NCI-H2227 (cell line): ENCODE data around the gene EPHB1.
"Not testable (repeated sequence)": the region's sequence is repeated elsewhere in the genome, so short reads cannot be mapped to it uniquely, and the experiment has no call there.

ENCODE experiments used
- DNase-seq: peaks from one replicate; lab custom pipeline; 2025; ENCODE audit not compliant: unreplicated experiment; lab: John Stamatoyannopoulos, UW

The EPHB1 gene

DNA sequence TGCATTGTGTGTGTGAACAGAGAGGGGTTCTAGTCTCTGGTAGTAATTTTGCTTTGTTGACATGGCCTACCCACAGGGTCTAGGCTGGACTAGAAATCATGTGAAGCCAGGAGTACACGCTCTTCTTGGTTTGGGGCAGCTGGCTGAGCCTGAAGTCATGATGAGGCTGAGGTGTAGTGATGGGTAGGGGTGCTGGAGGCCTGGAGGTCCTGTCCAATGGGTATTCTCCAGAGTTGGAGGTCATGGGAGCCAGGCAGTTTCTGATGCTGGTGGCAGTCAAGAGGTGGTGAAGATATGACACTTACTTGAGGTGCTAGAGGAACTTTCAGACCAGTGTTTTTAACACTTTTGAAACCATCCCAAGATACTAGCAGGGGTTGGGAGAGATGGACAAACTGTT, 18.5 kb upstream of the EPHB1 start:
- DNase-seq: no peak

DNA sequence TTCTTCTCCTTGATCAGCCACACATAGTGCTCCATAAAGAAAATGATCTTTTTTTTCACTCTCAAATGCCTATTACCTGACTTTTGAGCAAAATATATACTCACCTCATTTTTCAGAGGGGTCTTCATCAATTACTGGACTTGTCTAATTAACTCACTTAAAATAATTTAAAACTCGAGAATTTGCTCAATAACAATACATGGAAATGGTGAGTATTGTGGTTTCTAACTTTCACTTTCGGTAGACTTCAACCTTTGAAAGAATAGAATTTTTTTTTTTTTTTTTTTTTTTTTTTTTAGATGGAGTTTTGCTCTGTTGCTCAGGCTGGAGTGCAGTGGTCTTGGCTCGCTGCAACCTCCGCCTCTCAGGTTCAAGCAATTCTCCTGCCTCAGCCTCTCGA, 17.7 kb upstream of the EPHB1 start:
- no peak for DNase-seq

DNA sequence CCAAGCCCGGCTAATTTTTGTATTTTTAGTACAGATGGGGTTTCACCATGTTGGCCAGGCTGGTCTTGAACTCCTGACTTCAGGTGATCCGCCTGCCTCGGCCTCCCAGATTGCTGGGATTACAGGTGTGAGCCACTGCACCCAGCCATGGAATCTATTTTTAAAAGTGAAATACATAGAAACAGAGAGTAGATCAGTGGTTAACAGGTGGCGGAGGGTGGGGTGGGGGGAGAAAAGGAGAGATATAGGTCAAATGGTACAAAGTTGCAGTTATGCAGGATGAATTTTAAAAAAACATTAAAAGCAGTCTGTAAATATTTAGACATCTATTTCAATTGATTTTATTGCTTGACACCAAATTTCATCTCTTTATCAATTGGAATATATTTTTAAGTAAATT, 6.8 kb upstream of the EPHB1 start:
- DNase-seq: not testable (repeated sequence)

DNA sequence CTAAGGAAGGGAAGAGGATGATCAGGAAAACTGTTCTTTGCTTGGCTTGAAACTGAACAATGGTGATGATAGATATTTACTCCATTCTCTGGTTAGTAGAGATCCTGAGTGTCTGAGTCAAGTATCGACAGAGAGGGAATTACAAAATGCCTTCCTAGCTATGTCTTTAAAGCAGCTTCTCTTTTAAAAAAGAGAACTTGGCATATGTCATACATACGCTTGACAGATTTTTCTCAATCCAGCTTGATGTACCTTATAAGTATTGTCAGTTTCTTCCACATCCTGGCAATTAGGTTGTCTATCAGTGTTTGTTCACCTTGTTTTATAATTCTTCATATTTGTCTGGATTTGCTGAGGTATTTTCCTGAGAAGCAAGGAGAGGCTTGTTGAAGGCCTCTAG, 5.0 kb upstream of the EPHB1 start:
- no peak for DNase-seq

DNA sequence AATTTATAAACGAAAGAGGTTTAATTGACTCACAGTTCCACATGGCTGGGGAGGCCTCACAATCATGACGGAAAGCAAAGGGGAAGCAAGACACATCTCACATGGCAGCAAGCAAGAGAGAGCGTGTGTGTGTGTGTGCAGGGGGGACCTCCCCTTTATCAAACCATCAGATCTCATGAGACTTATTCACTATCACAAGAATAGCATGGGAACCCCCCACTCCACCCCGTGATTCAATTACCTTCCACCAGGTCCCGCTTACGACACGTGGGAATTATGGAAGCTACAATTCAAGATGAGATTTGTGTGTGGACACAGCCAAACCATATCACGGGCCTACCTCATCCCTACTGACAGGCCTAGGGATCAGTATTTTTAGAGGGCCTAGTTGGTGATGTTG, 3.1 kb upstream of the EPHB1 start:
- no peak for DNase-seq

DNA sequence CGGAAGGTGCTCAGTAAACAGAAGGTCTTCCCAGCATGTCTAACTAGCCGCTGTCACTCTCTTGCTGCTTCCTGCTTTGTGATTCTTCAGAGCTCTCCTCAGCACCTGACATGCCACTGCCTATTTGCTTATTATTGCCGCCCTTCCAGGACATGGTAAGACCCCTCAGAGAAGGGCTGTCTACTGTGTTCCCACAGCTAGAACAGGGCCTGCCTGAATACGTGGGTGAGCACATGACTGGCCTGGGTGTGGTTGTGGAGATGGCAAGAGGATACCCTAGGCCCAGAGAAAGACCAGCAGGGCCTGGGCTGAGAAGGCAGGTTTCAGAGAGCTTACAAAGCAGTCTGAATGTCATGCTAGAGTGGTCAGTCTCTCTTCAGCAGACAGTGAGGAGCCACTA, 2.4 kb upstream of the EPHB1 start:
- no peak for DNase-seq

DNA sequence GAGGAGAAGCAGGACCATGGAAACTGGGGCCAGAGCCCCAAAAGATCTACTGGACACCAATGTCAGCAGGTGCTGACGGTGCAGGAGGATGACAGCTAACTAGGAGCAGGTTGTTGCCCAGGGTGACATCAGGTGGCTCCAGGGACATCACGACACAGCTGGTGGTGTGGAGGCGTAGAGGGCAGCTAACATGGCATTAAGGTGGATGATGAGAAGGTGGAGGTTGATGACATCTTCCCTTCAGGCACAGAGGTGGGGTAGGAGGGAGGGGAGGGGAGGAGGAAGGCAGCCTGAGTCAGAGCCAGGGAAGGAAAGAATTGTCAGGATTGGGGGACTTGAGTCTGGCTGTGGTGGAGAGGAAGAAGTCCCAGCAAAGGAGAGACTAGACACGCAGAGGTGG, 1.5 kb upstream of the EPHB1 start:
- DNase-seq: no peak

DNA sequence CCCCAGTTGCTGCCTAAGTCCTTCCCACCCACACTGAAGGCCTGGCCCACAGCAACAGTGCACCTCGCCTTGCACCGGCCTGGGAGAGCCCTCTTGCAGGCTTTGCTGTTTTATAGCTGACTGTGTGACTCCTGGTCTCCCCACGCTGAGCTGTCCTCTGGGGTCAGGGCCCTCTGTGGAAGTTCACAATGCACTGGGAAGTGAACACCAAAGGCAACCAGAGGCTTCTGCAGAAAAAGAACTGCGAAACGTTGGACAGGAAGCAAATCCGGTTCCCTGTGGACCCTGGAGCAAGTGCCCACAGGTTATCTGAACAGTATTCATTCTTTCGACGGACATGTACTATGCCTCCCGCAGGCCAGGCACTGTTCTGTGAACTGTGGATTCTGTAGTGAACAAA, 737 bp upstream of the EPHB1 start:
- no peak for DNase-seq

DNA sequence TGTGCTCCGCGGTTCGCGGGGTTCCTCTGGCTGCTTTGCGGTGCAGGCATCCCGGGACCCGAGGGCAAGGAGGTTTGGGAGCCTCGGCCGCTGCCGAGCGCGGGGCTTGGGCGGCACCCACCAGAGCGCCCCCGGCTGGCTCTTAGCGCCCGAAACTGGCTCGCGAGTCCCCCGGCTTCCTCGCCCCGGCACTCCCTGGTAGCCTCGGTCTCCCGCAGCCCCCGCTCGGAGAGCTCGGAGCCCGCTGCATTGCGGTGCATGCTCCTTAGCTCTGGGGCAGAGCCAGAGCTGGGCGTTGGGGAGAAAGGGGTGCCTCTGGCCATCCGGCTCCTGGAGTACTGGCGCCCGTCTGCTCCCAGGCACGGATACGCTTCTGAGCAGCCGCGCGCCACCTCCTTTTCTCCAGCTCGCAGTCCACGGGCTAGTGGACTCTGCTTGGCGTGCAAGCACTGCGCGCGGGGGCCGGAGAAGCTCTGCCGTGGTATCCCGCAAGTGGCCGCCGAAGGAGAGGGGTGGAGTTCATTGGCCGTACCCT, 753 bp downstream of the EPHB1 start:
- peak; percentile 35 for DNase-seq

DNA sequence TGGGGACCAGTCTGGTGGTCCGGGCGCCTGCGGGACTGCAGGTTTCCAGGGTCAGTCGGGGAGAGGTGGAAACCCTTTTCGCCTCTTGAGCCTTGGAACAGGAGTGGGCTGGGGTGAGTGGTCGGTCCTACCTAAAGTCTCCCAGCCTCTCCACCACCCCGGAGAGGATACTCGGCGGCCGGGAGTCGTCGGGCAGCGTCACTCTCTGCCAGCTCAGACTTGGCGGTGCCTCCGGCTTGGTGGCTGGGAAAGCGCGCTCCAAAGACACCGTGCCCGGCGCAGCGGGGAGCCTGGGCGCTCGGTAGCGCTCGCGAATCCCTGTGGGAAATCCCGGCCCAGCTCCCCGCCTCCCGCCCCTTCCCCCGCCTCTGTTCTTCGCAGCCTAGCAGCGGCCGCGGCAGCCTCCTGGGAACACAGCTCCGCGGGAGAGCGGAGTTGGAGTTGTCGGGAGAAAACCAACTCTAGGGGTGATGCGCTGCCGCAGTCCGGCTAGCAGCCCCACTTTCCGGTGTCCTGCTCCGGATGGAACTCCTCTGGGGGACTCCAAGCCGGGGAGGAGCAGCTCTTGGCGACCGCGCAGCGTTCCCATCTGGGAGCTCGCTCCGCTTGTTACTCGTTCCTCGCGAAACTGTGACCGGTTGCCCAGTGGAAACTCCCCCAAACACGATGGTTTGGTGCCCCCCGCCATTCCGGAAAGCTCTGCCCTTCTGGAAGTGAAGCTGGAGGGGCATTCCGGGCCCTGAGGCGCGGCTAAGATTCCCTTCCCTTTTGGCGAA, 1.4 kb downstream of the EPHB1 start:
- peak; percentile 54 for DNase-seq

DNA sequence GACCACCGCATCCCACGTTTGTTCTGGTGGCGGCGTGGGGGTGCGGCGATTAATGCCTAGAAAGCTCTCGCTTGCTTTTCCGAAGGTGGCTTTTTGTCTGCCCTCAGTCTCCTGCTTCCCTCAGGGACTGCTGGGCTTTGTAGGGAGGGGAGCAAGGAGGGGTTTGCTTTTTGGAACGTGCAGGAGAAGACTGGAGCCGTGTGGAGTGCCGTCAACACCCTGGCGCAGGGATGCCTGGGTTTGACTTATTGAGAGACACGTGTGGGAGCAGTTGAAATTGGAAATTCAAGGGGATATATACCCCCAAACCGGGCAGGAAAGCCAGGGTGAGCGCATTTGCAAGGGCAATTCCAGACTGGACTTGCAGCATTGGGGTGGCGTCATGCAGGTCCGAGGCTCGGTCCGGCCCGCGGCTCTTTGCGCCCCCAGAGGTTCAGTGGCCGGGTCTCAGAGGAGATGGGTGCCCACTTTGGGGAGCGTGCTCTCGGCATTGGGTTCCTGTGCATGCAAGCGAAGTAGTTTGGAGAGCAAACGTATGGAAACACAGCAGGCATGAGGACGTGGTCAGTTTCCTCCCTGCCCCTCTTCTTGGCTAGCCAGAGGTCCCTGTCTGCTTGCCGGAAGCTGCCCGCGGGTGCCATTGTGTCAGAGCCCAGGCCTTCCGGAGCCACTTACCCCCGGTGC, 2.1 kb downstream of the EPHB1 start:
- DNase-seq: no peak

DNA sequence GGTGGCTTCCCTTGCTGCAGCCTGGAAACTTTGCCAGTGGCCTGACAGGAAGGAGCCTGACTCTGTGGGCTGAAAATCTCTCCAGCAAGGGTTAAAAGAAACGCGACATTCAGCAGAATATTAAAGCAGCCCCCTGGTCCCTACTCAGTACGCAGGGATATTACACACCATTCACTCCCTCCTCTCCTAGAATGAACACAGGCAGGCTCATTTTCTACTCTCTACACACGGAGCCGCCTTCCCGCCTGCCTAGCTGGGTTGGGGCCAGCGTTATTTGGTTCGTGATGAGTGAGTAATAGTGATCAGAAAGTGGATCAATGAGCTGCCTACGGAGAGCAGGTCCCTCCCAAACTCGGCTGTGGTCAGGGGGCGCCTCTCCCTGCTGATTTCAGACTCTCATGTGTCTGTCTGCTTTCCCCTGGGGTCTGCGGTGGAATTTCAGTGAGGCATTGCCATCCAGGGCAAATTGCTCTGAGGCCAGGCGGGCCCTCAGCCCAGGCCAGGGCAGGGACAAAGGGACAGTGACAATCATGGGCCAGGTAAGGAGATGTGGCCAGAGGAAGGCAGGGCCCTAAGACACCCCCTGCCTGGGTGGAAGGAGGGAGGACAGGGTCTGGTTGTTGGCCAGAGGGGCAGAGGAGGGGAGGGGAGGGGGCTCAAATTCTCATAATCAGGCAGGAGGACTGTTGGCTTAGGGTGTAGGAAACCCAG, 2.8 kb downstream of the EPHB1 start:
- no peak for DNase-seq

DNA sequence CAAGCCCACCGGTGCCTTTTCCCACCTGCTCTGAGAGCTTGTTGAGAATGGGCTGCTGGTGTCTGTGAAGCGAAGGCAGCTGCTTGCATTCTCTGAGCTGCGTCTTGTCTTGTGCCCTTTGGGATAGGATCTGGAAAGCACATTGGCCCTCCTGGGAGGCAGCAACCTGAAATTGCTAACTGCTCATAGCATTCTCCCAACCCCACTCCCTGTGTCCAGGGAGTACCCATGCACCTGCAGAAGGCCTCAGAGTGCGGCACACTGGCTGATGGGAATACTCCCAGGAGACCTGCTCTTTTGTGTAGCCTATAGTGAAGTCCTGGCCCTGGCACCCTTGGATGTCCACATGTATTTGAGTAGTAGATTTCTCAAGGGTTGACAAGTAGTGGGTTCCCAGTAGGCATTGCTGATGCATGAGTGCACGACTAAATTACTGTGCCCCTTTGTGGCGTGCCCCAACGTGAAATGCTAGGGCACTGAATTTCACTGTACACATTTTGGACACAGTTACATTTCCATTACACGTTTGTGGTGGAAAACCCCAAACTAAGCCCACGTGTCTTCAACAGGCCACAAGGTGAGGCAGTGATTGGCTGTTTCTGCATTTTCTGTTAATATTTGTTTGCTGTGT, 3.7 kb downstream of the EPHB1 start:
- DNase-seq: no peak

DNA sequence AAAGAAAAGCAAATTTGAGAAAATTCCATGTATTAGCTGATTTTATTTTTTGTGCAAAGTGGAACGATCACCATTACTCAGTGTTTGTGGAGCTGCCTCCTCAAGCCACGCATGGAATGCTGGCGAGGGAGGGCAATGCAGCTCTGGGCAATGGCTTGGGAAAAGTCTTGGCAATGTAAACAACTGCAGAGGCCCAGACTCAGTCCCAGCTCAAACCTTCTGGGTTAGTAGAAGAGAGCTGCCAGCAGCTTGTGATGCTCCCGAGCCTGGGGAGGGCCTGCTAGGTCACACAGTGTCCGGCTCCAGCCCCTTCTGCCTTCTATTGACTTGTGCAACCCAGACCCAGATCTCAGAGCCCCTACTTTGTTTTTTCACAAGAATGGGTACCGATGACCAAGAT, 4.3 kb downstream of the EPHB1 start:
- DNase-seq: no peak

DNA sequence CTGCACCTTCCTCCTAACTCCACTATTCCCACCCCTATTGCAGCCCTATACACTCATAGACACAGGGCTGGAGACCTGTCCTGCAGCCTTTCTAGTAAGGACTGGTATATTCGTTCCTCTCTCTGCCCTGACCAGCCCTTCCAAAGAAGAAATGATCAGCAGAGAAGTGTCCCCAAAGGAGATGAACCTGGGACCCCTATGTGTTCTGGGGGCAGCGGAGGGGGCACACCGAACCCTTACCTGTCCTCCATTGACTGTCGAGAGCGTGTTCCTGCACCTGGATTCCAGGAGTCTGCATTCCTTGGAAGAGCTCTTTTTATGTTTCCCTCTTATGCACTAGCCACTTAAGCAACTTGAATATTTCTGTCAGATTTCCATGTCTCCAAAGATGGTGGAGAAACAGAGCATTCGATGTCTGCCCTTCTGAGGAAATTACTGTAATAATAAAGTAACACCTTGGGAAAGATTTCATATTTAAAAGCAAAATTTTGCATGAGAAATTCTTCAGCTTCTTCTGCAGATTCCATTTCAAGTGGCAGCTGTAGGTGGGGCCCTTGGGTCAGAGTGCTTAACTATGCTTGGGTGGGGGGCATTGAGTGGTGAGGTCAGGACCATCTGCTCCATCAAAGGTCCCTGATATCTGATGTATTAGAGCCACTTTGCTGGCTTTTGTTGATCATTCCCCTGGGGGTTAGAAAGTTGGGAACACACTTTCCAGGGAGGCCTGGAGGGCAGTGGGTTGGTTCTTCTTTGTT, 6.3 kb downstream of the EPHB1 start:
- DNase-seq: no peak

DNA sequence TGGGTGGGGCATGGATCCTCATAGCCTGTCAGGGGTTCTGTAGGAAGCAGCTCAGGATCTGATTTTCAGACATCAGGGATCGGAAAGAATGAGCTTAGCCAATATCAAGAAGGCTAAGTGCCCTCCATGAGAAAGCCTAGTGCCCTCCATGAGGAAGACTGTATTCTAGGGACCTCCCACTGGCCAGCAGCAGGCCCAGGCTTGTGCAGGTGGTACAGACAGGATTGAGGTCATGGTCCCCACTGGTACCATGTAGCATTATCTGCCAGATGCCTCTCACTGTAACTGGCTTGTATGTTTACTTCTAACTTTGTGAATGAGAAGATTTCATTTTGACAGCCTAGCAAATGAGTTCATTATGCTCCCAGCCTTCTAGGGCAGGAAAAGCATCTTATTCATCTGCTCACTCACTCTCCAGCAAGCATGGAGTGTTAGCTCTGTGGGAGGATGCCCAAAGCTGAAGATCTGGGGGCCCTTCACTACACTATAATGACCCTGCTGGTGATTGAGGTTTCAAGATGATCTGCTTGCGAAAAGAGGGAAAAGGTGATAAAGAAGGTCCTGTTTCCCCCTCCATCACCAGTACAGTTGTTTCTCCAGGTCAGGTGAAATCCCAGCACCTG, 7.5 kb downstream of the EPHB1 start:
- DNase-seq: no peak

DNA sequence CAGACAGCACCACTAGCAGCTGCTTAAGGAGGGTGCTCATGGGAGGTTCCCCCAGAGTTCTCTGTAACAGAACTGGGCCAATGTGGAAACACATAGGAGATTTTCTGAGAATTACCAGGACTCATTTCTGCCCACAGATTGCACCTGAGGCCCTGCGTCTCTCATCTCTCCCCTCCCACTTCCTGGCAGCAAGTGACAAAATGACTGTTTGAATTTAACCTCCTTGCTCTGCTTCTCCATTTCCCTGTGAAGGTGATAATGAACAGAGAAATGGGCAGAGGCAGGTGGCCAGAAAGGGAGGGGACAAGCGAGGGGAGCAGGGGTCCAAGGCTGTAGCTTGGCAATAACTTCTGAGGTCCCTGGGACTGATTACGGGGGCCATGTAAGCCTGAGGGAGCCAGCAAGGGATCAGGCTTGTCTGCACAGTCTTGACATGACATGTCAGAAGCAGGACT, 8.0 kb downstream of the EPHB1 start:
- no peak for DNase-seq

DNA sequence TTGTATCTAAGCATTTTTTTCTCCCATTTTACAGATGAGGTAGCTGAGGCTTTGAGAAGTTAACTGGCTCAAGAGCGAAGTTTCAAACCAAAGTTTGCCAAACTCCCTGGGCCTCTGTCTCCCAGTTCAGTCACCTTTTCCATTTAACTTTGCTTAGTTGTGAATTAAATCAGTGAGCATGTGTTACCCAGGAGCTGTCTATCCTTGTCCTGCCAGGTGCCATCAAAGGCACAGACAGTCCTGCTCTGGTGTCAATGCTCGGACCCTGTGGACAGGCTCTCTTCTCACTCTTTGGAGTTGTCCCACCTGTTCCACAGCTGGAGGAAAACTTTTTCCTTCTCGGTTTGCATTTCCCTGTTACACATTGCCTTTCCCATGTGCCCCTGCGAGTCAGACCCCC, 8.6 kb downstream of the EPHB1 start:
- no peak for DNase-seq

DNA sequence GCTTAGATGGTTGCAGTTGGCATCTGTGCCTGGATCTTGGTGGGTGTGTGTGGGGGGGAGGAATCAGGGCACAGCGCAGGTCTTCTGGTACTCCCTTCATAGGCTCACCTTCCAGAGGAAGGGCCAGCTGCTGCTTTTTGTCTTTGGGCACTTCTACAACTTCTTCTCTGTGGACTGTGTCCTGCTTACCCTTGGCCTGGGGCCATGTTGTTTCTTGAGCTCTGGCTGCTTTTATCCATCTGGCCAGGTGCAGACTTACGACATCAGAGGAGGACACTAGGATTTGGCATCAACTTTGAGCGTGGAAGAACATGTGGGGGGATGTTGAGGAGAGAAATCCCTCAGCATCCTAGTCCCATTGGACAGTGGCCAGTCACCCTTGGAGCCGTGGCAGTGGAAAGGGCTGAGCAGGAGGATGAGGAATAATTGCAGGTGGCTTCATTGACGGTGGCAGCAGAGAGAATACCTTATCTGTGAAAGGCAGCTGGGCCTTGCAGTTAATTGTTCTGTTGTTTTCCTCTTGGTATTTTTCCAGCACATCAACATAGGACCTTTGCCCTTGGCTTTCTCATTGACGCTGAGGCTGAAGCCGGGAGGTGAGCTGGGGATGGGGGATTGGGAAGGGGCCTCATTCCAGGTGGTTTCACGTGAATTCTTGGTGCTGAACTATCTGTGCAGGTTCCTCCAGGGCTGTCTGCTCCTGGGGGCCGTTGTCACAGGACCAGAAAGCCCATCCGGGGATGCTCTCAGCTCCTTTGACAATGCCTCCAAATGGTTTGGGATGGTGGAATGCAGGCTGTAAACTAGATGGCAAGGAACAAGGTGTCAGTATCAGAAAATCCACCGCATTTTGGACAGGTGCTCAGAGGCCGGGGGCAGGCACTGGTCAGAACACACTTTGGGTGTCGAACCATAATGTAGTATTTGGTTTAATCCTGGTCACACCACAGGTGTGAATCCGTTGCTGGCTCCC, 9.7 kb downstream of the EPHB1 start:
- no peak for DNase-seq
